ENCODE measurements around the gene CSRNP3.
A peak's percentile ranks its signal among the peaks of the same experiment; 100 is the strongest.

CSRNP3 gene

GRCh38 chr2:165469417-165469816 is at the start of gene CSRNP3:
Gene CSRNP3 (plus strand): TSS chr2:165469698. CDS start chr2:165595066, 125,368 bp downstream.
- DNase-seq, result peak; percentile 95
- in situ Hi-C loops (cut with HindIII; ENCODE audit: low pct_ligation_motif_present, low pct_unique_long_range_greater_than_20kb, low sequenced_read_pairs), result no loop called here

- no peak for DNase-seq
- in situ Hi-C loops (cut with HindIII; ENCODE audit: low pct_ligation_motif_present, low pct_unique_long_range_greater_than_20kb, low sequenced_read_pairs), result no loop called here
Observed at GRCh38 chr2:165420231-165420630, 49.3 kb upstream of the CSRNP3 start.

- no peak for DNase-seq
Observed at GRCh38 chr2:165423081-165423480, 46.4 kb upstream of the CSRNP3 start.

GRCh38 chr2:165425556-165425955 is 43.9 kb upstream of the CSRNP3 start:
- in situ Hi-C loops (cut with HindIII; ENCODE audit: low pct_ligation_motif_present, low pct_unique_long_range_greater_than_20kb, low sequenced_read_pairs), result no loop called here
- no peak for DNase-seq

More at GRCh38 chr2:165423081-165423480, 46.4 kb upstream of the CSRNP3 start:
- in situ Hi-C loops (cut with HindIII; ENCODE audit: low pct_ligation_motif_present, low pct_unique_long_range_greater_than_20kb, low sequenced_read_pairs), result no loop called here

- in situ Hi-C loops (cut with HindIII; ENCODE audit: low pct_ligation_motif_present, low pct_unique_long_range_greater_than_20kb, low sequenced_read_pairs), result no loop called here
- DNase-seq, result no peak
Observed at GRCh38 chr2:165427686-165428085, 41.8 kb upstream of the CSRNP3 start.

GRCh38 chr2:165428926-165429325 is 40.6 kb upstream of the CSRNP3 start:
- DNase-seq, result no peak
- in situ Hi-C loops (cut with HindIII; ENCODE audit: low pct_ligation_motif_present, low pct_unique_long_range_greater_than_20kb, low sequenced_read_pairs), result no loop called here

- in situ Hi-C loops (cut with HindIII; ENCODE audit: low pct_ligation_motif_present, low pct_unique_long_range_greater_than_20kb, low sequenced_read_pairs), result no loop called here
Observed at GRCh38 chr2:165431014-165431413, 38.5 kb upstream of the CSRNP3 start.

GRCh38 chr2:165432234-165432966 is 37.1 kb upstream of the CSRNP3 start:
- in situ Hi-C loops (cut with HindIII; ENCODE audit: low pct_ligation_motif_present, low pct_unique_long_range_greater_than_20kb, low sequenced_read_pairs), result no loop called here
- no peak for DNase-seq

More at GRCh38 chr2:165431014-165431413, 38.5 kb upstream of the CSRNP3 start:
- no peak for DNase-seq

GRCh38 chr2:165434865-165435496 is 34.5 kb upstream of the CSRNP3 start:
- no peak for DNase-seq
- in situ Hi-C loops (cut with HindIII; ENCODE audit: low pct_ligation_motif_present, low pct_unique_long_range_greater_than_20kb, low sequenced_read_pairs), result no loop called here

GRCh38 chr2:165435611-165436010 is 33.9 kb upstream of the CSRNP3 start:
- in situ Hi-C loops (cut with HindIII; ENCODE audit: low pct_ligation_motif_present, low pct_unique_long_range_greater_than_20kb, low sequenced_read_pairs), result no loop called here
- DNase-seq, result no peak

GRCh38 chr2:165436559-165436958 is 32.9 kb upstream of the CSRNP3 start:
- in situ Hi-C loops (cut with HindIII; ENCODE audit: low pct_ligation_motif_present, low pct_unique_long_range_greater_than_20kb, low sequenced_read_pairs), result no loop called here

GRCh38 chr2:165440367-165440766 is 29.1 kb upstream of the CSRNP3 start:
- no peak for DNase-seq
- in situ Hi-C loops (cut with HindIII; ENCODE audit: low pct_ligation_motif_present, low pct_unique_long_range_greater_than_20kb, low sequenced_read_pairs), result no loop called here

More at GRCh38 chr2:165436559-165436958, 32.9 kb upstream of the CSRNP3 start:
- no peak for DNase-seq

- DNase-seq, result no peak
- in situ Hi-C loops (cut with HindIII; ENCODE audit: low pct_ligation_motif_present, low pct_unique_long_range_greater_than_20kb, low sequenced_read_pairs), result no loop called here
Observed at GRCh38 chr2:165443511-165443910, 26.0 kb upstream of the CSRNP3 start.

GRCh38 chr2:165448406-165448805 is 21.1 kb upstream of the CSRNP3 start:
- in situ Hi-C loops (cut with HindIII; ENCODE audit: low pct_ligation_motif_present, low pct_unique_long_range_greater_than_20kb, low sequenced_read_pairs), result no loop called here
- no peak for DNase-seq

- in situ Hi-C loops (cut with HindIII; ENCODE audit: low pct_ligation_motif_present, low pct_unique_long_range_greater_than_20kb, low sequenced_read_pairs), result no loop called here
- no peak for DNase-seq
Observed at GRCh38 chr2:165450156-165450555, 19.3 kb upstream of the CSRNP3 start.

GRCh38 chr2:165452327-165452726 is 17.2 kb upstream of the CSRNP3 start:
- DNase-seq, result no peak
- in situ Hi-C loops (cut with HindIII; ENCODE audit: low pct_ligation_motif_present, low pct_unique_long_range_greater_than_20kb, low sequenced_read_pairs), result no loop called here

GRCh38 chr2:165453561-165454094 is 15.9 kb upstream of the CSRNP3 start:
- in situ Hi-C loops (cut with HindIII; ENCODE audit: low pct_ligation_motif_present, low pct_unique_long_range_greater_than_20kb, low sequenced_read_pairs), result no loop called here

GRCh38 chr2:165454905-165455304 is 14.6 kb upstream of the CSRNP3 start:
- in situ Hi-C loops (cut with HindIII; ENCODE audit: low pct_ligation_motif_present, low pct_unique_long_range_greater_than_20kb, low sequenced_read_pairs), result no loop called here
- no peak for DNase-seq

More at GRCh38 chr2:165453561-165454094, 15.9 kb upstream of the CSRNP3 start:
- no peak for DNase-seq

- in situ Hi-C loops (cut with HindIII; ENCODE audit: low pct_ligation_motif_present, low pct_unique_long_range_greater_than_20kb, low sequenced_read_pairs), result no loop called here
- no peak for DNase-seq
Observed at GRCh38 chr2:165456027-165456426, 13.5 kb upstream of the CSRNP3 start.

GRCh38 chr2:165462443-165462842 is 7.1 kb upstream of the CSRNP3 start:
- no peak for DNase-seq
- in situ Hi-C loops (cut with HindIII; ENCODE audit: low pct_ligation_motif_present, low pct_unique_long_range_greater_than_20kb, low sequenced_read_pairs), result no loop called here
